ENCODE data around the gene CDK7.

DNA sequence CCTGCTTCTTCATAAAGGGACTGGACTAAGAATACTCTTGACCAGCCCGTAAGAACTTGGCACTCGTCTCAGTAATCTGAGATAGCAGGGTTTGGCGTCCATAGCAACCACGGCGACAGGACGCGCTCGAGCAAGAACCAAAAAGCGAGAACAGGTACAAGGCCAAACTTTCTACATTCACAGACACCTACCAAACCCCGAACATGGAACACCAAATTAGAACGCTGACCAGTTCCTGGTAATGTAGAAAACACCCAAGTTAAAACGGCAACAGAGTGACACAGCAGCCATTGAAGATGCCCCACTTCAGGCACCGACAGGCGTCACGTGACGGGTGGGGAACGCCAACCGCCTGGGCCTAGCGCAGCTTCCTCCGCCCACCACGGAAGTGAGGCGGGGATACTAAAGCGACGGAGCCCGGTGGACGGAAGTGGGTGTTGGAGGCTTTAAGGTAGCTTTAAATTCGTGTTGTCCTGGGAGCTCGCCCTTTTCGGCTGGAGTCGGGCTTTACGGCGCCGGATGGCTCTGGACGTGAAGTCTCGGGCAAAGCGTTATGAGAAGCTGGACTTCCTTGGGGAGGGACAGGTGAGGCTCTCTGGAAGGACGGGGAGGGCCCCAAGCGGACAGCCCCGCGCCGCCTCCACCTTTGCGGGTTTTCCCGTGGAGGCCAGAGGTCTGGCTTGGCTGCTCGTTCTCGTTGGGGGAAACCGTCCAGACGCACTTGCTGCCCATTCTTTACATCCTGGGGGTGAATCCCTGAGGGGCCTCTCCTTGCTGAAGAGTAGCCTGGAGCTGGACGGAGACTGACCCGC lies at the start of gene CDK7:
- TF ChIP-seq, protein P1, sequence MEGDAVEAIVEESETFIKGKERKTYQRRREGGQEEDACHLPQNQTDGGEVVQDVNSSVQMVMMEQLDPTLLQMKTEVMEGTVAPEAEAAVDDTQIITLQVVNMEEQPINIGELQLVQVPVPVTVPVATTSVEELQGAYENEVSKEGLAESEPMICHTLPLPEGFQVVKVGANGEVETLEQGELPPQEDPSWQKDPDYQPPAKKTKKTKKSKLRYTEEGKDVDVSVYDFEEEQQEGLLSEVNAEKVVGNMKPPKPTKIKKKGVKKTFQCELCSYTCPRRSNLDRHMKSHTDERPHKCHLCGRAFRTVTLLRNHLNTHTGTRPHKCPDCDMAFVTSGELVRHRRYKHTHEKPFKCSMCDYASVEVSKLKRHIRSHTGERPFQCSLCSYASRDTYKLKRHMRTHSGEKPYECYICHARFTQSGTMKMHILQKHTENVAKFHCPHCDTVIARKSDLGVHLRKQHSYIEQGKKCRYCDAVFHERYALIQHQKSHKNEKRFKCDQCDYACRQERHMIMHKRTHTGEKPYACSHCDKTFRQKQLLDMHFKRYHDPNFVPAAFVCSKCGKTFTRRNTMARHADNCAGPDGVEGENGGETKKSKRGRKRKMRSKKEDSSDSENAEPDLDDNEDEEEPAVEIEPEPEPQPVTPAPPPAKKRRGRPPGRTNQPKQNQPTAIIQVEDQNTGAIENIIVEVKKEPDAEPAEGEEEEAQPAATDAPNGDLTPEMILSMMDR (IDR thresholded peaks at IDR 0.05; ENCODE audit: low read length): no peak
- no peak for TF ChIP-seq EZH2 (optimal IDR thresholded peaks at IDR 0.05; ENCODE audit: low read depth, low read length)
